ENCODE measurements around the gene PRUNE1.
A peak's percentile ranks its signal among the peaks of the same experiment; 100 is the strongest.

The PRUNE1 gene

DNA sequence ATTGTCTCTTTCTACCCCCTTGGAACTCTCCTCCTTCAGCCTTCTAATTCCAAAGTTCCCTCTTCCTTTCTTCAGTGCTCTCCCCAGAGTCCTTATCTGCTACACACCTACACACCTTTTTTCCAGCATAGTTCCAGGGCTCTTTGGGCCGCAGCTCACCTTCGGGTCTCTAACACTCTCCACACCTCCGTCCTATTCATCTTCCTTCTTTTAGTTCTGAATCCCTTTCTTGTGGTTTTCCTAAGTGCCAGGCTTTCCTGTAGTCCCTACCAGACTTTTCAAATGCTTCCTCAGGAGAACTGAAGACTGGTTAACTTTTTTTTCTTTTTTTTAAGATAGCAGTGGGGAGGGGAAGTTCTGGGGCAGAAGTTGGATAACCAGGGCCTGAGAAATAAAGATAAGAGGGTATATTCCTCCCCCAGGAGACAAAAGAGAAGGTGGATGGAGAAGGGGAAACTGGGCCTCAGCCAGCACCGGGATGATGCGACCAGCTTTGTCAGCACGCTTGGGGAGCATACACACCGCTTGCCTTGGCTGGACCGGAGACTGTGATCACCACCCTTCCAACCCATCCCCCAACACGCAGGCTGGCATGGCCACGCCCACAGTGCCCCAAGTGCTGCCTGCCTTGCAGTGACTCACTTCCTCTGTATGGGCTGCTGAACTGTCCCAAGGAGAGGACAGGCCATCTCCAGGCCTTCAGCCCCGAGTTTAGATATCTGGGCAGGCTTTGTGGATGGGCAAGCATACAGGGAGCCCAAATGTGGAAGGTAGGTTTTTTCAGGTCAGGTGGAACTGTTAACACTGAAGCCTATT, 31.2 kb upstream of the PRUNE1 start:
- DNase-seq (ENCODE audit: low read depth in 1 of 2, low spot score in 1 of 2) = peak; percentile 52

DNA sequence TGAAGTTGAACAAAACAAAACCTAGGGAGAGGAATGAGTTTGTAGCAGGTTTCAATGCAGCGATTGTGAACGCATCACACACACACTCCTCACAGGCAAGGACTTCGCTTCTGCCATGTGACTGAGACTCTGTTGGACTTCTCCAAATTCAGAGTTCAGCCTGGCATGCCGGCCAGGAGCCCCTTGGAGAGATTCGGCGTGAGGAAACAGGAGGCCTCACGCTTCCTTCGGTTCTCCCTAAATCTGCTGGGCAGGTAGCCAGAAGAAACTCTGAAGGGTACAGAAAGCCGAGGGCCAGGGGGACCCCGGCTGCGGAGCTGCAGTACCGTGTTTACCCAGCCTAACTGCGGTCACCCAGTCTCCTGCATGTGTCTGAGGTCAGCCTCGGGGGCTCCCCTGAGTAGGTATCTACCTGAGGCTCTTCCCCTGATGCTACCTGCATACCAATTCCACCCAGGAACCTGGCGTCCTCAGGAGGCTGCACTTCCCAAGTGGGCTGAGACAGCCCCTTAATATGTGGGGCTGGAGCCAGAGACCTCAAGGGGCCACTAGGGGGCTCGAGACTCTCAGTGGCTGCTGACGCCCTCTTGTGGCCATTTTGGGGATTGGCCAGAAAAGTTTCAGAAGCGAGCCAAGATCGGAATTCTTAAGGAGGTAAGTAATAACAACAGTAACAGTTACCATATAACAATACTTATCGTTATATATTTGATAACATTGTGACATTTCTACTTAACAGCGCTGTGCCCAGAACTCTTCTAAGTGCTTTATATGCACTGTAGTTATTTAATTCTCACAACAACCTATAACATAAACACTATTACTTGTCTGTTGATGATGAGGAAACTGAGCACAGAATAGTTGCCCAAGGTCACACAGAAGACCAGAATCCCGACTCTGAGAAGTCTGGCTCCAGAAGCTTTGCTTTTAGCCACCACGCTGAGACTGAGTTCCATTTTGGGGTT, 28.9 kb upstream of the PRUNE1 start:
- DNase-seq (ENCODE audit: low read depth in 1 of 2, low spot score in 1 of 2) = peak; percentile 81 to 83

DNA sequence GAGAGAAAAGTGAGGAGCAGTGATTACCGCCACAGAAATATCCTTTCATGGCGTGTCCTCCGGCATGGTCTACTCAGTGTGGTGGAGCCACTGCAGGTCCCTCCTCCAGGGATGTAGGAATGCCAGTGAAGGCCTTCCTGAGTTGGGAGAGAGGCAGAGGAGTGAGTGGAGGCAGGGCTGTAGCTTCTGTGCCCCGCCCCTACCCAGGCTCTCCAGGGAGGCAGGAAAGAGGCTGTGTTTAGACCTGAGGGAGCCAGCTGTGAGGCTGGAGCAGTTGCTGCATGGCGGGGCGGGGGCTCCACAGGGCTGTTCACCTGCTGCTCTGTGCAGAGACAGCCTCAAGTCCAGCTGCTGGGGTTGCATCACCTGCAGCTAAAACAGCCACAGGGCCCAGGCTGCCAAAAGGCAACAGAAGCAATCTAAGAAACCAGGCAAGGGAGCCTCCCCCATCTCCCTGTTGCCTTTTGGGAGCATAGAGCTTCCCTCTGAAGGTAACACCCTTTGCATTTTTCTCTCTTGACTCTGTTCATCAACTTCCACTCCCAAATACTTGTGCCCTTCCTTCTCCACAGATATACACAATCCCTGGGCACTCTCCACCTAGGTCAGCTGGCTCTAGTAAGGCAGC, 27.0 kb upstream of the PRUNE1 start:
- DNase-seq (ENCODE audit: low read depth in 1 of 2, low spot score in 1 of 2) = no peak

DNA sequence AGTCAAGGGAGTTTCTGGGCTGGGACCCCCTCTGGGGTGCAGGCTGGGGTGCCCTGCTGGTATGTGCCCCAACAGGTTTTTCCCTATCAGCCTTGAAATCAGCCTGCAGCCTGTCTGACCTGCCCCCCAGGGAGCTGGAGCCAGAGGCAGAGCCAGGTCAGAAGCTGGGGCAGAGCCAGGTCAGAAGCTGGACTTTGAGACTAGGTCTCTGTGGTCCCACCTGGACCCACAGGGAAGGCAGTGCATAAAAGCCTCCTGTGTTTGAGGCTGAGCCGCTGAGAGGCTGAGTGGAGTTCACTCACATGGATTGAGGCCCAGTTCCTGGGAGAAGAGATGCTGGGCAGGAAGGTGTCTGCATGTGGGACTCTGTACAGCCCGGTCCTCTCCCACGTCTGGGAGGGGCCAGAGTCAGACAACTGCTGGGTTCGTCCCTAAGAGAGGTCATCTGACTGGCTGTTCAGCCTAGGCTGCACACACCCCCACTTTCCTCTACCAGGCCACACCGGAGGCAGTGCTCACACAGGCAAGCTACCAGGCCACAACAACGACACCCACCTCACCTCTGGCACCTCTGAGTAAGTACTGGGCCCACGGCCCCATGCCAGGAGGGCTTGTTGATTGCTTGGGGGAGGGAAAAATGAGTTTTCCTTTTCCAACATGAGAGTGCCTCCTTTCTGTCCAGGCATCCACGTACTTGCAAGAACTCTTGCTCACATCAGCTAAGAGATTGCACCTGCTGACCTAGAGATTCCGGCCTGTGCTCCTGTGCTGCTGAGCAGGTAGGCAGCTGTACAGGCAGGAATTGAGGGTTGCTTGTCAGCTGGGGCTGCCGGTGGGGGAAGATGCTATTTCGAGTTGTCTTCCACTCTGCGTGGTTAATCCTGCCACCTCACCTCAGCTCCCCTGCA, 26.2 kb upstream of the PRUNE1 start, which contains the start of gene ANXA9:
TSS of gene ANXA9 (plus strand) at position 488 of the 908 bp plus-strand sequence. CDS start 814 bp downstream, outside the sequence.
- no peak for DNase-seq (ENCODE audit: low read depth in 1 of 2, low spot score in 1 of 2)

DNA sequence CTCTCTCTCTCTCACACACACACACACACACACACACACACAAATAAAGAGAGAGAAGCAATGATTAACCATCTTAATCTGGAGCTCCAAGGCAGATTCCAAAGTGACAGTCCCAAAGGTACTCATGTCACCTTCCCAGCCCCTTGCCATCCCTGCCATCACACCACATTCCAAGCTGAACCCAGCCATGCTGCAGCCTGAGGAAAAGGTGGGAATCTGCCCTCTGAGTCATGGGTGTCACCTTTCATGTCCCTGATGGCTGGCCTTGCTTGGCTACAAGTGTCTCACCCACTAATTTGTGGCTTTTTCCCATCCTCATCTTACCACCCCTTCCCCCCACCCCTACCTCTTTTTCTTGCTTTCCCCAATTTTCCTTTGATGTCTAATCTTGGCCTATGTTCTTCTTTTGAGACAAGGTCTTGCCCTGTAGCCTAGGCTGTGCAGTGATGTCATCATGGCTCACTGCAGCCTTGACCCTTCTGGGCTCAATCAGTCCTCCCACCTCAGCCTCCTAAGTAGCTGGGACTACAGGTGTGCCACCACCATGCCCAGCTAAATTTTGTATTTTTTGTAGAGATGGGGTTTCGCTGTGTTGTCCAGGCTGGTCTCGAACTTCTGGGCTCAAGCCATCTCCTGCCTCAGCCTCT, 22.9 kb upstream of the PRUNE1 start:
- no peak for DNase-seq (ENCODE audit: low read depth in 1 of 2, low spot score in 1 of 2)

DNA sequence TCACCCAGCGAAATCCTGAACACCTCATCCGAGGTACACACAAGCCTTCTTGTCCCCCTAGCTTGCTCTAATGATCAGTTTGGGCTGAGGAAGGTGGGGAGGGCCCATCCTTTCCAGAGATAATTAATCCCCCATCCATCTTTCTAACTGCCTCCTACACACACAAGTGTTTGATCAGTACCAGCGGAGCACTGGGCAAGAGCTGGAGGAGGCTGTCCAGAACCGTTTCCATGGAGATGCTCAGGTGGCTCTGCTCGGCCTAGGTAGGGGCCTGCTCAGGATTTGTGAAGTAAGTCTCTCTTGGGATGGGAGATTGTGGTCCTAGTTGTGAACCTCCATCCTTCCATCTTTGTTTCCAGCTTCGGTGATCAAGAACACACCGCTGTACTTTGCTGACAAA, 20.3 kb upstream of the PRUNE1 start:
- DNase-seq (ENCODE audit: low read depth in 1 of 2, low spot score in 1 of 2) = no peak

DNA sequence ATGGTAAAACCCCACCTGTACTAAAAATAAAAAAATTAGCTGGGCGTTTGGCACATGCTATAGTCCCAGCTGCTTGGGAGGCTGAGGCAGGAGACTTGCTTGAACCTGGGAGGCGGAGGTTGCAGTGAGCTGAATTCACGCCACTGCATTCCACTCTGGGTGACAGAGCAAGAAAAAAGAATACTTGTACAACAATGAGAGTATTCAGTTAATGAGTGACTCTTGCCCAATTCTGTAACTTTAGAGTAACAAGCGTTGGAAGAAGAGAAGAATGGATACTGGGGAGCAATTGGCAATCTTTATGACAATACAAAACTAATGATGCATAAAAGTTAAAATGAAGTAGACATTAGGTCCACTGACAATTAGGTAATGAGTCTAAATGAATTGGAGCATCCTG, 15.6 kb upstream of the PRUNE1 start:
- DNase-seq (ENCODE audit: low read depth in 1 of 2, low spot score in 1 of 2) = no peak

DNA sequence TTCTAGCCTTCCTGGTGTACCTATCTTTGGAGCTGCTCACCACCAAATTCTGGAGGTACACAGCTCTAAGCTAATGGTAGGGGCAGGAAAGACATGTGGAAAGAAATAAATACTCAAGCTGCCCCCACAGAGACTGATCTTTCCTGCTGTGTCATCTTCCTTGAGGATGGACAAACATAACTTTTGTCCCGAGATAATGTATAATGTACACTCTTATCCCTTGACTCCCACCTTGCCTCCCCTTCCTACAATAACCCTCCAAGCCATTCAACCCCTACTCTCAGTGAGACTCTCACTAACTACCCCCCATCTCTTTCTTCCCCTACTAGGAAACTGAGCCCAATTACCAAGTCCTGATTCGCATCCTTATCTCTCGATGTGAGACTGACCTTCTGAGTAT, 14.0 kb upstream of the PRUNE1 start:
- DNase-seq (ENCODE audit: low read depth in 1 of 2, low spot score in 1 of 2) = no peak

DNA sequence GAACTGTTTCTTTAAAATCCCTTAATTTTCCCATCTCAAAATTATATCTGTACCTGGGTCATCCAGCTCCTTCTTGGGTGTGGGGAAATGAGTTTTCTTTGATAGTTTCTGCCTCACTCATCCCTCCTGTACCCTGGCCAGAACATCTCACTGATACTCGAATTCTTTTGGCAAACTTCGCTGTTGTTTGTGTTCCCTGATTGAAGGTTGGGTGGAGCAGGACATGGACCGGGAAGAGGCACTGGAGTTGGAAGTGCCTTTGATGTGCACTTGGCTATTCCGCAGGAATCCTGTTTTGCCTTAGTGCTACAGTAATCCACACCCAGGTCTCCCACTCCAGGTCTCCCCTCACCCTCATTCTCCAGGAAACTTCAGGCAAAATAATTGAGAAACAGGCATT, 12.8 kb upstream of the PRUNE1 start:
- DNase-seq (ENCODE audit: low read depth in 1 of 2, low spot score in 1 of 2) = no peak

DNA sequence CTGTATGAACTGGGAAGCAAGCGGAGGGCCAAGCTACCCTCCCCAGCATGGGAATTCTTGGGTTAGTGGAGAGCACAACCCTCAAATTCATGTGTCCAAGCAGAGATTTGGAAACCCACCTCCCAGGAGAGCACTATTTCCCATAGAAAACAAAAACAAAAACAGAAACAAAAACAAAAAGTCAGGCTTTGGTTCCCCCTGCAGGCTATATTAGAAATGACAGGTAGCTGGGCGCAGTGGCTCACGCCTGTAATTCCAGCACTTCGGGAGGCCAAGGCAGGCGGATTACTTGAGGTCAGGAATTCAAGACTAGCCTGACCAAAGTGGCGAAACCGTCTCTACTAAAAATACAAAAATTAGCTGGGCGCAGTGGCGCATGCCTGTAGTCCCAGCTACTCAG, 12.4 kb upstream of the PRUNE1 start:
- no peak for DNase-seq (ENCODE audit: low read depth in 1 of 2, low spot score in 1 of 2)

DNA sequence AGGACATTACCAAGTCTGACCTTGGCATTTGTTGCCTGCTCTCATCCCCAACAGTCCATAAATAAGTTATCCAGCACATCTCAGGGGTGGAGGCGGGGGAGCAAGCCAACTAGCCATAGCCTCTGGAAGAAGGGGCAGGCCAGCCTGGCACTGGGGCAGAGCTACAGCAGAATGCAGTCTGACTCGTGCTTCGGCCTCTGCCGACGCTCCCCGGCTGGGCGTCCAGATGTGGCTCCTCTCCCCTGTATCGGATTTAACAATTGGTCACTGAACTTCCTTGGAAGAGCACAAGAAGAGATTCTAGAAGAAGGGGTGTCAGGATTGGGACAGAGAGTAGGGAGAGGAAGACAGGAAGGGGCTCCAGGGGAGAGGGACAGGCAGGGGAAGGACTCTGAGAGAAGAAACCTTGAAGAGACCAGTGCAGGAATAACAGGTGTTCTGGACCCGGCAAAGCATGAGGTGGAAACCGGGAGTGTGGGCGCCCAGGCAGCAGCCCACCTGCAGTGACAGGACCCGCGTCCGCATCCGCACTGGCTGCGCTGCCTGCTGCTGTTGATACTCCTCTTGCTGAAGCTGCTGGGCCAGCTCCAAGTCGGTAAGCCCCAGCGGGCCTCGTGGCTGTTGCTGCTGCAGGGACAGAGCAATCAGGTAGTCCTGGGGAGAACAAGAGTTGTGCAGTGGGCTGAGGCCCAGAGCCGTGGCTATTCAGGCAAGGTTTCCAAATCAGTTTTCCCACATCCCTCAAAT, 10.9 kb upstream of the PRUNE1 start:
- DNase-seq (ENCODE audit: low read depth in 1 of 2, low spot score in 1 of 2) = no peak

DNA sequence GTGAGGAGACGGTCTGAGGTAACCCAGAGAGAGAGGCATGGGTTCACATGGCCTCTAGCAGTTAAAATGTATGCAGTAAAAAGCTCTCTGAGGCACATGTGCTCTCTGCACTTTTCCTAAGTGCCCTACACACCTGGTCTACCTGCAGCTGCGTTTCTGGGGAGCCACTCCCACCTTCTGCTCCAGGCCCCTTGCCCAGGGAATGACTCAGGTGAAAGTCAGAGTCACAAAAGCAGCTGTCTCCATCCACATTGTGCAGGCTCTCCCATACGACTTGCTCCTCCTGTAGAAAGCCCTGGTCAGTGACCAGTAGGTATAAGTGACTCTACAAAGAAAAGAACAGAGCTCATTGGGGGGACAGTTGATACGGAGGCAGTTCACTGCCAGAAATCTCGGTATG, 10.3 kb upstream of the PRUNE1 start:
- DNase-seq (ENCODE audit: low read depth in 1 of 2, low spot score in 1 of 2) = no peak

DNA sequence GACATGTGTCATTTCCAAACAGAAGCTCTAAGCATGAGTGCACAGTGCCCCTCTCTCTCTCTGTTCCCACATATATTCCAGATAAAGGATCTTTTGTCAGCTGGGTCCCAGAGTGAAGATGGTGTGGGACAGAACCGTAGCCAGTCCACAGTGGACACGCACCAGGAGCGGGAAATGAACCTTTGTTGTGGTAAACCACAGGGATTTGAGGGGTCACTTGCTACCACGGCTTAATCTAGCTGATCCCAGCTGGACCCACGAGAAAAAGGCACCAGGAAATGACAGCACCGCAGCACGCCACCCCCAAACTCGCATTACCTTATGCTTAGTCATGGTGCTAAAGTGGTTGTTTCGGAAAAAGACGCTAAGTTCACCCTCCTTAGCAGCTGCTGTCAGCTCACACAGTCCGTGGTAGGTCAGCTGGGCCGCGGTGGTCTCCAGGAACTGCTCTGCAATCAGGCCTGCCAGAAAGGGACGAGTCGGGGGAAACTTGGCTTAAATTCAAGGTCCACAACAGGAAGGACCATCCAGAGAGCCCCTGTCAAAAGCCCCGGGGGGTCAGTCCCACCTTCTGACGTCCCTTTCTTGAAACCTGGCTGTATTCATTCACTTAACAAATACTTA, 9.1 kb upstream of the PRUNE1 start:
- DNase-seq (ENCODE audit: low read depth in 1 of 2, low spot score in 1 of 2) = no peak

DNA sequence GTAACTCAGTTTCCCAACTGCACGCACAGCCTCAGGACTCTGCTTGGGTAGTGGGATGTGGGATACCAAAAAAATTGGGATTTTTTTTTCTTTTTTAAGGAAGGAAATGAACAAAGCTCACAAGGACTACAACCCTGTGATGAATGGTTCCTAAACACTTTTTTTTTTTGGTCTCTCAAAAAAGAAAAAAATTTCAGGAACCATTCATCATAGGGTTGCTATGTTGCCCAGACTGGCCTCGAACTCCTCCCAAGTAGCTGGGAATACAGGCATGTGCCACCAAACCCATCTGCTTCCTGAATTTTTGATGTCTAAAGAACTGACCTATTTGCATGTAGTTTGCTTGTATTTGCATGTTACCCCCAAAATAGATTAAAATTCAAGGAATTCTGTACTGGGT, 8.3 kb upstream of the PRUNE1 start:
- DNase-seq (ENCODE audit: low read depth in 1 of 2, low spot score in 1 of 2) = no peak

DNA sequence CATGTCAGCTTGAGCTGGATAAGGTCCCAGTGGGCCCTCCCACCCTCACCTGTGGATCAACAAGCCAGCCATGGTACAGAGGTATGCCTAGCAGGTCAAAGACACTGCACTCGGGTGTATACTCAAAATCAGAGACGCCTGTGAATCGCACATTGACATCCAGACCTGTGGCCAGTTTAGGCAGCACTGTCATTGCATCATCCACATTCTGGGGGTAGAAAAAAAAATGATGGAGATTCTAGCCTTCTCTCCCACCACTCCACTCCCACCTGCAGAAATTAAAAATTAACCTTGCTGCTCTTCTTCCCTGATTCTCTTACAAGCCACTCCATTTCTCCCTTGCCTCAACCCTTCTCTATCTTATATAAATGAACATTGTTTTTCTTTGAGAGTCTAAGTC, 7.8 kb upstream of the PRUNE1 start:
- DNase-seq (ENCODE audit: low read depth in 1 of 2, low spot score in 1 of 2) = no peak

DNA sequence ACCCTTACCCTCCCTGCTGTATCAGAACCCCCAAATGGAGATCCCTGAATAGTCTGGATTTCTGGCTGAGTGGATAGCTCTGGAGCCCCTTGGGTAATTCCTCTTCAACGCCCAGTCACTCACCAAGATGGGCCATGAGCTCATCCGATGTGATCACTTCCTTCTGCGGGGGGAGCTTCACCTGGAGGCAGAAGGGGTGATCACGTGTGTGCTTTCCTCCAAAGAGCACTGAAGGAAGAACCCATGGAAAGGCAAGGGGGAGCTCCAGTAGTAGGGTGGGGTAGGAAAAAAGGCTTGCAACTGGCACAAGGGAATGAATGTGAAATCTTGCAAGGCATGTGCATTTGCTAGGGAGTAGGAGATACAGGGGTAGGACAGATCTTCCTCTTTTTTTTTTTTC, 6.6 kb upstream of the PRUNE1 start:
- no peak for DNase-seq (ENCODE audit: low read depth in 1 of 2, low spot score in 1 of 2)

DNA sequence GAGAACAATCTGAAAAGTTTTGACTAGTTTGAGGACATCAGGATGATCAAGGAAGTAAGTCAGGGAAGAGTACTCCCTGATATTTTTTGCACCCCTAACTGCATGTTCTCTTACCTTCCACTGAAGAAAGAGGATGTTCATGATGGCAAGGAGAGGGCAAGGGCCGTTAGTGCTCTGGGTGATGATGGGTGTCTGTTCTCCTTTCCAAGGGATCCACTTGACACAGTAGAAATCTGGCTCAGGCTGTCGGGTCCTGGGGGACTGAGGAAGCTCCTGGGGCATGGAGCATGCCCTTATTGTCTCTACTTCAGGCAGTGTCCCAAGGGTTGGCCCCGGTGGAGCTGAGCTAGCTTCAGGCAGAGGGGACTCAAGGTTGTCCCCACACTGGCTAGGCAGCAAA, 6.2 kb upstream of the PRUNE1 start:
- DNase-seq (ENCODE audit: low read depth in 1 of 2, low spot score in 1 of 2) = no peak

DNA sequence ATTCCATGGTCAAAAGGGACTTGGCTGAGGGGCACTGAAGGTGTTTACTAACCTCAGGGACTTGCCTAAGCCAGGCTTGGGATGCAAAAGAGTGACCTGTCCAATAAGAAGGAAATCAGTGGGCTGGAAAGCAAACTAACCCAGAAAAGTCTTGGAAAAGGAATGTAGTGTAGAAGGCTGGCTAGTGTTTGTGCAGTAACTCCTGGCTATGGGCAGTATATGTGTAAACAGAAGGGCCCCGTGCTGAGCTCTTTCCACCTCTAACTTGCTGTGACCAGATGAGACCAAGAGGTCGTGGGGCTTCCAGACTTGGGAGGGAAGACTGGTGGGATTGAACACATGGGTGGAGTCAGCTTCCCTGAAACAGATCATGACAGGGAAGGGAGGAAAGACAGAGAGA, 5.6 kb upstream of the PRUNE1 start:
- no peak for DNase-seq (ENCODE audit: low read depth in 1 of 2, low spot score in 1 of 2)

DNA sequence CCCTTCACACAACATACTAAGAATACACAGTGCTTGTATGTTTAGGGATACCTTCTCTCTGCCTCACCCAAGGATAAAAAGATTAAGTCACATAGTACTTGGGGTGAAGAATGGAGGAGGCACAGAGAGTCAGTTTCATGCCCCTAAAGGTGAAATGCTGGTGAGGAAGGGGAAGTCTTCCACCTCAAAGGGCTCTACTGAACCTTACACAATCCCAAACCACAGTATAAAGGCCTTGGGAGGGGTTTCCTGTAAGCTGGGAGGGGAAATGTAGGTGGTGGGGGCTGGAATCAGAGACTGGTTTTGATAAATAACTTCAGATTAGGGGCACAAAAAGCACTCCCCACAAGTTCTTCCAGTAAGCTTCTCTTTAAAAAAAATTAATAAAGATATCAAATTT, 5.1 kb upstream of the PRUNE1 start:
- DNase-seq (ENCODE audit: low read depth in 1 of 2, low spot score in 1 of 2) = no peak
